Endothelial cell of umbilical vein (primary cell): ENCODE measurements around the gene PNLIPRP2.

ENCODE experiments used
- EZH2 ChIP-seq: IDR thresholded peaks from 2 replicates; pipeline ENCODE4 v1.6.1; 2012; ENCODE audit warnings: borderline replicate concordance, low read depth, mild to moderate bottlenecking, moderate library complexity, low read length, inconsistent platforms; ENCODE audit not compliant: severe bottlenecking
- GATA2 ChIP-seq: IDR thresholded peaks from 2 replicates; pipeline ENCODE4 v1.7.0; 2011; ENCODE audit warnings: low read depth, mild to moderate bottlenecking, moderate library complexity, mixed read lengths, low read length; ENCODE audit not compliant: insufficient read length, insufficient read depth
- JUN ChIP-seq: IDR thresholded peaks from 2 replicates; pipeline ENCODE4 v1.6.1; 2011; ENCODE audit warnings: borderline replicate concordance, low read depth; ENCODE audit not compliant: insufficient read length, insufficient read depth
- POLR2A ChIP-seq: IDR thresholded peaks from 2 replicates; pipeline ENCODE4 v1.6.1; 2012; ENCODE audit warnings: low read depth, mild to moderate bottlenecking, control low read depth, low read length
- POLR2AphosphoS5 ChIP-seq: IDR thresholded peaks from 2 replicates; pipeline ENCODE4 v1.6.1; 2012; ENCODE audit warnings: low read depth, mild to moderate bottlenecking, control low read depth, low read length, moderate library complexity; ENCODE audit not compliant: insufficient read depth
- TF ChIP-seq, protein P1 (sequence below), 2 donors: IDR thresholded peaks; 1 replicate in 1 of 2; 2 replicates in 1 of 2; pipeline ENCODE4 v1.5.1; 2011; ENCODE audit warnings: low read length in 2 of 2, mild to moderate bottlenecking in 2 of 2, moderate library complexity in 2 of 2, control low read depth in 1 of 2, inconsistent platforms in 1 of 2, low read depth in 1 of 2; ENCODE audit not compliant: insufficient read depth in 1 of 2; ENCODE audit errors: extremely low read depth in 1 of 2

DNA sequence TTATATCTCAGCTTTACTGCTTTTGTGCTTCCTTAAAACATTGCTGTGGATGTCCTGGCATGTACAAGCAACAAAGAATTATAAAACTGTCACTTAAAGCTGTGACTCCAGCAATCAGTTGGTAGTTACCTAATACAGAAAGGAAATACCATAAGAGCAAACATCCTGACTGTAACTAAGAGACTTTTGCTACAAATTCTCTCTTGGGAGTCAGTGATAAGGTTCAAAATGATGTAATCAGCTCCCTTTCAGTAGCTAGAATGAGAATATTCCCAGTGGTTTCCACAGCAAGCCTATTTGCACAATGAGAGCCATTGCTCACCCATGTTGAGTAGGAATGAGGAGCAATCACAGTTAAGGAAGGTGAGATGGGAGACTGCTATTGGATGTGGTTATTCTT lies 22.4 kb upstream of the PNLIPRP2 start:
- TF ChIP-seq POLR2AphosphoS5: no peak
- TF ChIP-seq POLR2A: no peak
- TF ChIP-seq, protein P1, sequence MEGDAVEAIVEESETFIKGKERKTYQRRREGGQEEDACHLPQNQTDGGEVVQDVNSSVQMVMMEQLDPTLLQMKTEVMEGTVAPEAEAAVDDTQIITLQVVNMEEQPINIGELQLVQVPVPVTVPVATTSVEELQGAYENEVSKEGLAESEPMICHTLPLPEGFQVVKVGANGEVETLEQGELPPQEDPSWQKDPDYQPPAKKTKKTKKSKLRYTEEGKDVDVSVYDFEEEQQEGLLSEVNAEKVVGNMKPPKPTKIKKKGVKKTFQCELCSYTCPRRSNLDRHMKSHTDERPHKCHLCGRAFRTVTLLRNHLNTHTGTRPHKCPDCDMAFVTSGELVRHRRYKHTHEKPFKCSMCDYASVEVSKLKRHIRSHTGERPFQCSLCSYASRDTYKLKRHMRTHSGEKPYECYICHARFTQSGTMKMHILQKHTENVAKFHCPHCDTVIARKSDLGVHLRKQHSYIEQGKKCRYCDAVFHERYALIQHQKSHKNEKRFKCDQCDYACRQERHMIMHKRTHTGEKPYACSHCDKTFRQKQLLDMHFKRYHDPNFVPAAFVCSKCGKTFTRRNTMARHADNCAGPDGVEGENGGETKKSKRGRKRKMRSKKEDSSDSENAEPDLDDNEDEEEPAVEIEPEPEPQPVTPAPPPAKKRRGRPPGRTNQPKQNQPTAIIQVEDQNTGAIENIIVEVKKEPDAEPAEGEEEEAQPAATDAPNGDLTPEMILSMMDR (IDR thresholded peaks at IDR 0.05; ENCODE audit: extremely low read depth in 1 of 2, insufficient read depth in 1 of 2, low read depth in 1 of 2, low read length in 2 of 2): no peak
- no peak for TF ChIP-seq GATA2
- no peak for TF ChIP-seq EZH2
- TF ChIP-seq JUN: no peak
